SK-N-MC (cell line): ENCODE data around the gene ZNF496.

Experiments
- EZH2 ChIP-seq: fragments of 200-600 bp; sonication (generic); IDR thresholded peaks from one replicate; pipeline ENCODE4 v1.6.1; 2017; ENCODE audit warnings: antibody characterized with exemption
- POLR2AphosphoS5 ChIP-seq: IDR thresholded peaks from 2 replicates; pipeline ENCODE4 v1.6.1; 2012; ENCODE audit warnings: mild to moderate bottlenecking, low read depth, low read length, borderline replicate concordance

DNA sequence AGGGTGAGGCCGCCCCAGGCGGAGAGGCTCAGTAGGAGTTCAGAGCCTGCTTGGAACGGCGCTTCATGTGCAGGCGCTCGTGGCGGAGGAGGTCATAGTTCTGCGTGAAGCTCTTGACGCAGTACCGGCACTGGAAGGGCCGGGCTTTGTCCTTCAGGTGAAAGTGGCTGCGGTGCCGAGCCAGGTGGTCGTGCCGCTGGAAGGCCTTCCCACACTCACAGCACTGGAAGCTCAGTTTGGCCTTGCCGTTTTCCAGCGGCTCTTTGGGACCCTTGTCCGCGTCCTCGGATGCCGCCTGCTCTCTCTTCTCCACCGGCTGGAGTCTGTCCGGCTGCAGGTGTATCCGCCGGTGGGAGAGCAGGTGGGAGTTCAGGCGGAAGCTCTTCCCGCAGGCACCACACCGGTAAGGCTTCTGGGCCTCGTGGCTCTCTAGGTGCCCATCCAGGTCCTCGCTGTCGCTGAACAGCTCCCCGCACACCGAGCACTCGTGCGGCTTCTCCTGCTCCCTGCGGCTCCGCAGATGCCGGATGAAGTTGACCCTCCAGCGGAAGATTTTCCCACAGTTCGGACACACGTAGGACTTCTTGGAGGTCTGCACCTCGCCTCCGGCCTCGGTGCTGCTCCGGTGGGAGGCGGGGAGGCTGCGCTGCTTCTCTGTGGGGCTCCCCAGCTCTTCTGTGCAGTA is 31.0 kb downstream of the ZNF496 start:
- TF ChIP-seq EZH2: no peak
- no peak for TF ChIP-seq POLR2AphosphoS5
